ENCODE measurements around the gene DNAJC3. TPM values are rescaled to one million over a fixed set of nuclear protein-coding genes. Genes with fewer than 3 reads are reported as not detected.

Gene DNAJC3
- total and polyA plus RNA-seq, 2 of the 8 experiments (the other 6 are each of a cell fraction or from before 2014, with no cell fraction given) = 4.3 to 24.1 TPM

DNA sequence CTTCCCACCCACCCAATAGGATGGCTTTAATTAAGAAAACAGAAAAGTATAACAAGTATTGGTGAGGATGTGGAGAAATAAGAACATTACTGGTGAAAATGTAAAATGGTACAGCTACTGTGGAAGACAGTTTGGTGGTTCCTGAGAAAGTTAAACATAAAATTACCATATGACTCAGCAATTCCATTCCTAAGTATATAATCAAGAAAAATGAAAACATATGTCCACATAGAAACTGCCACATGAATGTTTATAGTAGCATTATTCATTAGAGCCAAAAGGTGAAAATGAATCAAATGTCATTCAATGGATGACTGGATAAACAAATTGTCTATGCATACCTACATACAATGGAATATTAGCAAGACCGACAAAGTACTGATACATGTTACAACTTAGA, 49.3 kb upstream of the DNAJC3 start:
- no peaks in the 10 kb centered on the region for H3K79me2 ChIP-seq (ENCODE audit: control insufficient read depth in 1 of 2, insufficient read depth in 2 of 2, low read length in 2 of 2)
- no peaks in the 10 kb centered on the region for H3K23me2 ChIP-seq (ENCODE audit: low read depth, low read length)
- no peak overlapping the region for H2AK5ac ChIP-seq (ENCODE audit: low read depth, low read length)
- WGBS, 2 experiments (ENCODE audit: extremely low coverage in 1 of 2, insufficient coverage in 1 of 2, insufficient read length in 1 of 2, insufficient replicate concordance in 2 of 2, low coverage in 1 of 2, low lambda C conversion rate in 2 of 2, missing lambda C conversion rate in 1 of 2) = 94% methylated on average over 1 of the region's 1 CpG; no CpG with 5 or more reads in 1 of the 2 experiments
- H3K4me1 ChIP-seq (replicated peaks in 1 of 4; ENCODE audit: control insufficient read depth in 3 of 4, insufficient read depth in 4 of 4, low read length in 3 of 4) = no peaks in the 10 kb centered on the region; a peak in 1 of 7 replicates
- H4K5ac ChIP-seq (ENCODE audit: insufficient read length, low read depth, low read length) = no peak overlapping the region
- no peak overlapping the region for H2BK15ac ChIP-seq (ENCODE audit: low read length)
- no peak for FAIRE-seq
- no peaks in the 10 kb centered on the region for H3K27me3 ChIP-seq (replicated peaks in 1 of 4; ENCODE audit: control insufficient read depth in 3 of 4, extremely low read depth in 1 of 4, insufficient read depth in 3 of 4, low read length in 3 of 4)
- H3K4ac ChIP-seq (replicated peaks; ENCODE audit: insufficient read length, low read depth, low read length) = no peak overlapping the region
- H3K4me2 ChIP-seq (ENCODE audit: insufficient read depth in 1 of 2, low read depth in 2 of 2, low read length in 2 of 2) = no peak overlapping the region
- peaks cover 3 to 47% (median 21%) of the 10 kb centered on the region in 4 experiments for H3K36me3 ChIP-seq (ENCODE audit: control insufficient read depth in 2 of 4, insufficient read depth in 4 of 4, low read length in 3 of 4)
- H3K18ac ChIP-seq (ENCODE audit: extremely low read depth, low read length) = no peak overlapping the region
- no peak overlapping the region for H3K56ac ChIP-seq (replicated peaks; ENCODE audit: insufficient read length, low read depth, low read length)
- CTCF ChIA-PET (ENCODE audit: partially characterized antibody) = interaction anchor here (0.7 to 9.3 kb wide), 3 partner anchors 10 to 208 kb away, joined by 4 to 142 read pairs (median 4); no protein-coding TSS in a partner anchor
- H4K20me1 ChIP-seq (replicated peaks in 1 of 2; ENCODE audit: control insufficient read depth in 1 of 2, insufficient read depth in 2 of 2, low read length in 2 of 2) = no peaks in the 10 kb centered on the region
- no peak overlapping the region for H3K23ac ChIP-seq (ENCODE audit: insufficient read length)
- no peaks in the 10 kb centered on the region for H3K9me3 ChIP-seq (ENCODE audit: insufficient read depth in 2 of 2, low read depth in 1 of 2, low read length in 1 of 2)
- H2BK20ac ChIP-seq (ENCODE audit: low read length) = no peak overlapping the region
- H3K79me1 ChIP-seq (ENCODE audit: low read depth, low read length) = no peaks in the 10 kb centered on the region
- H2BK12ac ChIP-seq (ENCODE audit: low read depth, low read length) = no peak overlapping the region
- H3K27ac ChIP-seq (ENCODE audit: low read depth, low read length) = no peak overlapping the region
- no peak overlapping the region for H4K8ac ChIP-seq (ENCODE audit: extremely low read depth, insufficient read depth, low read length)
- H2BK5ac ChIP-seq (ENCODE audit: low read depth, low read length) = no peak overlapping the region
- H2AFZ ChIP-seq (ENCODE audit: low read length) = no peak overlapping the region
- H3K4me3 ChIP-seq (ENCODE audit: extremely low read depth in 1 of 4, insufficient read depth in 2 of 4, low read depth in 3 of 4, low read length in 4 of 4) = no peak overlapping the region
- DNase-seq (ENCODE audit: low read depth in 1 of 2, low spot score in 2 of 2) = no peak
- H4K91ac ChIP-seq (replicated peaks; ENCODE audit: insufficient read length, low read length) = no peak overlapping the region
- H3K9ac ChIP-seq (replicated peaks in 1 of 4; ENCODE audit: extremely low read depth in 1 of 4, low read depth in 3 of 4, low read length in 3 of 4) = no peak overlapping the region
- TF ChIP-seq TCF12 (IDR thresholded peaks at IDR 0.05; ENCODE audit: low read depth, low read length) (no peak), NANOG (IDR thresholded peaks at IDR 0.05; ENCODE audit: insufficient read depth, low read depth, low read length, poor library complexity, severe bottlenecking) (no peak), ZNF274 (IDR thresholded peaks at IDR 0.05; ENCODE audit: borderline replicate concordance, extremely low read depth, low read length) (no peak), PHF8 (conservative IDR thresholded peaks at IDR 0.05; ENCODE audit: low read depth, low read length) (no peak), RNF2 (IDR thresholded peaks at IDR 0.05; ENCODE audit: borderline replicate concordance, low read depth, low read length, missing control alignments, poor library complexity, severe bottlenecking) (no peak), EP300 (IDR thresholded peaks at IDR 0.05; ENCODE audit: borderline replicate concordance in 1 of 2, low read depth in 2 of 2, low read length in 2 of 2) (no peak)
- POLR2A ChIA-PET (ENCODE audit: partially characterized antibody) = interaction anchor here (0.7 kb wide), 1 partner anchor 17 kb away, joined by 3 read pairs; the partner anchor contains the start of gene DZIP1
- H3K14ac ChIP-seq (ENCODE audit: insufficient read length) = no peak overlapping the region
- H2BK120ac ChIP-seq (replicated peaks; ENCODE audit: low read depth, low read length) = no peak overlapping the region
